IMR-90 (cell line): Measurements from ENCODE around the gene SHISA2. TPM values are rescaled to one million over a fixed set of nuclear protein-coding genes. Genes with fewer than 3 reads are reported as not detected.

Source experiments
- ATAC-seq: fragments of 200-7000 bp; cut with Tn5 transposase; 2 replicates; pipeline ENCODE4 v1.9.1; 2020; ENCODE audit warnings: low read depth, mild to moderate bottlenecking, moderate library complexity
- BruUV-seq: library from RNA; stranded (reverse); fragments of 400-500 nt; replicated peaks from 2 replicates; lab custom pipeline; 2021; lab: Mats Ljungman, UMichigan
- CTCF ChIA-PET: fragments of 300-600 bp; formaldehyde crosslinking; extraction: SDS; loops from one replicate; lab custom pipeline; 2021; ENCODE audit warnings: antibody characterized with exemption; lab: Yijun Ruan, JAX
- POLR2A ChIA-PET: fragments of 300-600 bp; sonication (Branson Sonifier 250); formaldehyde crosslinking; loops from one replicate; lab custom pipeline; 2022; ENCODE audit warnings: antibody characterized with exemption; ENCODE audit not compliant: unreplicated experiment; lab: Charles Lee
- DNase-seq: peaks from one replicate; pipeline ENCODE4 v3.0.0; 2013
- H2AFZ ChIP-seq: replicated peaks from 2 replicates; pipeline ENCODE3; 2013; ENCODE audit warnings: low read length, mild to moderate bottlenecking; ENCODE audit not compliant: poor library complexity
- H2AK5ac ChIP-seq: 2 replicates; pipeline ENCODE4 v1.6.1; 2013; ENCODE audit warnings: low read depth, low read length, inconsistent platforms
- H2AK9ac ChIP-seq: replicated peaks from 2 replicates; pipeline ENCODE3; 2013; ENCODE audit warnings: mild to moderate bottlenecking, low read depth, low read length, moderate library complexity; ENCODE audit not compliant: poor library complexity
- H2BK120ac ChIP-seq: 2 replicates; pipeline ENCODE4 v1.6.1; 2013; ENCODE audit warnings: low read depth, low read length, inconsistent platforms
- H2BK15ac ChIP-seq: 3 replicates; pipeline ENCODE4 v1.6.1; 2013; ENCODE audit warnings: low read depth, low read length, inconsistent platforms
- H2BK20ac ChIP-seq: 2 replicates; pipeline ENCODE4 v1.6.1; 2013; ENCODE audit warnings: low read depth, mild to moderate bottlenecking, inconsistent platforms, low read length, moderate library complexity
- H2BK5ac ChIP-seq: 2 replicates; pipeline ENCODE4 v1.6.1; 2013; ENCODE audit warnings: mild to moderate bottlenecking, low read depth, low read length, inconsistent platforms; ENCODE audit not compliant: poor library complexity, severe bottlenecking
- H3K14ac ChIP-seq: replicated peaks from 2 replicates; pipeline ENCODE4 v1.6.1; 2013; ENCODE audit warnings: low read depth, low read length, inconsistent platforms
- H3K18ac ChIP-seq: 2 replicates; pipeline ENCODE4 v1.6.1; 2013; ENCODE audit warnings: low read depth, low read length, control low read depth
- H3K23ac ChIP-seq: 2 replicates; pipeline ENCODE4 v1.6.1; 2013; ENCODE audit warnings: low read depth, low read length, inconsistent platforms
- H3K27ac ChIP-seq: 2 replicates; pipeline ENCODE4 v1.5.1; 2013; ENCODE audit warnings: mild to moderate bottlenecking, control low read depth, low read length; ENCODE audit not compliant: insufficient read depth
- H3K27me3 ChIP-seq: 2 replicates; pipeline ENCODE4 v1.6.1; 2013; ENCODE audit warnings: low read length; ENCODE audit not compliant: control insufficient read depth, insufficient read depth
- H3K36me3 ChIP-seq: 2 replicates; pipeline ENCODE4 v1.6.1; 2013; ENCODE audit warnings: low read length, mixed read lengths; ENCODE audit not compliant: control insufficient read depth, insufficient read depth
- H3K4ac ChIP-seq: 2 replicates; pipeline ENCODE4 v1.6.1; 2013; ENCODE audit warnings: low read depth, low read length, inconsistent platforms
- H3K4me1 ChIP-seq: 2 replicates; pipeline ENCODE4 v1.6.1; 2013; ENCODE audit warnings: low read length, mixed read lengths; ENCODE audit not compliant: control insufficient read depth, insufficient read depth
- H3K4me2 ChIP-seq: 2 replicates; pipeline ENCODE4 v1.6.1; 2013; ENCODE audit warnings: low read depth, mild to moderate bottlenecking, control low read depth, low read length, moderate library complexity
- H3K4me3 ChIP-seq: 2 replicates; pipeline ENCODE4 v1.5.1; 2013; ENCODE audit warnings: low read depth, mild to moderate bottlenecking, control low read depth, low read length, moderate library complexity; ENCODE audit not compliant: insufficient read depth
- H3K56ac ChIP-seq: 2 replicates; pipeline ENCODE4 v1.6.1; 2013; ENCODE audit warnings: low read length, inconsistent platforms; ENCODE audit not compliant: insufficient read depth; ENCODE audit errors: extremely low read depth
- H3K79me1 ChIP-seq, 2 experiments: 2 replicates each; pipeline ENCODE4 v1.6.1; 2013; ENCODE audit warnings: low read length in 2 of 2, inconsistent platforms in 1 of 2, low read depth in 1 of 2
- H3K9ac ChIP-seq: 2 replicates; pipeline ENCODE4 v1.6.1; 2013; ENCODE audit warnings: low read depth, low read length, control low read depth
- H3K9me1 ChIP-seq: 2 replicates; pipeline ENCODE4 v1.6.1; 2013; ENCODE audit warnings: low read length, inconsistent platforms; ENCODE audit not compliant: insufficient read depth
- H3K9me3 ChIP-seq: 2 replicates; pipeline ENCODE4 v1.6.1; 2013; ENCODE audit warnings: low read length; ENCODE audit not compliant: control insufficient read depth, insufficient read depth
- H4K20me1 ChIP-seq: 2 replicates; pipeline ENCODE4 v1.6.1; 2013; ENCODE audit warnings: low read length, inconsistent platforms; ENCODE audit not compliant: insufficient read depth
- H4K5ac ChIP-seq: 2 replicates; pipeline ENCODE4 v1.6.1; 2013; ENCODE audit warnings: mild to moderate bottlenecking, low read depth, low read length, control low read depth
- H4K8ac ChIP-seq, 2 experiments: 2 replicates each; pipeline ENCODE4 v1.6.1; 2013; ENCODE audit warnings: low read depth in 2 of 2, low read length in 2 of 2, control low read depth in 1 of 2, inconsistent platforms in 1 of 2
- H4K91ac ChIP-seq: 2 replicates; pipeline ENCODE4 v1.6.1; 2013; ENCODE audit warnings: low read depth, low read length, inconsistent platforms; ENCODE audit not compliant: insufficient read depth
- MAFK ChIP-seq: IDR thresholded peaks from 2 replicates; pipeline ENCODE4 v1.6.1; 2012; ENCODE audit warnings: low read depth, low read length, improper control_type of control experiment
- WGBS, 2 experiments: methylation state at CpG; one replicate each; pipeline versions ENCODE4 v1.1.5 to v1.1.7; 2013; ENCODE audit warnings: missing lambda C conversion rate in 2 of 2; ENCODE audit not compliant: insufficient read length in 1 of 2; ENCODE audit errors: extremely low coverage in 2 of 2; 5-methylcytosine and 5-hydroxymethylcytosine counted together
- dilution Hi-C: fragments of 300-500 bp; cut with HindIII; formaldehyde crosslinking; loops from one replicate; pipeline ENCODE4 v1.14.3; 2018; ENCODE audit warnings: low sequenced_read_pairs; ENCODE audit not compliant: unreplicated experiment
- in situ Hi-C: fragments of 300-500 bp; cut with MboI; formaldehyde crosslinking; loops from 3 replicates; pipeline ENCODE4 v1.14.3; 2019; ENCODE audit warnings: low sequenced_read_pairs, inconsistent platforms, mixed read lengths
- intact Hi-C: fragments of 100-400 bp; cut with micrococcal nuclease; formaldehyde crosslinking; loops from 2 replicates; pipeline ENCODE4 v1.10.0; 2022
- polyA plus RNA-seq, 3 experiments: library from polyadenylated mRNA; depleted of rRNA; stranded (reverse); fragments of >200 nt; gene quantifications; 2 replicates each; pipeline ENCODE4 v1.2.3, GENCODE V29; 2012; ENCODE audit warnings: low replicate concordance in 1 of 3
- total RNA-seq: library from RNA; depleted of rRNA; stranded (reverse); fragments of >200 nt; gene quantifications from 2 replicates; pipeline ENCODE4 v1.2.3, GENCODE V29; 2012
- TF ChIP-seq, protein P1 (sequence below): conservative IDR thresholded peaks from 2 replicates; pipeline ENCODE4 v1.5.1; 2012; ENCODE audit warnings: mild to moderate bottlenecking, low read depth, low read length, improper control_type of control experiment

SHISA2 gene
- total and polyA plus RNA-seq, 2 of the 4 experiments (the other 2 are of a cell fraction), result not detected

DNA sequence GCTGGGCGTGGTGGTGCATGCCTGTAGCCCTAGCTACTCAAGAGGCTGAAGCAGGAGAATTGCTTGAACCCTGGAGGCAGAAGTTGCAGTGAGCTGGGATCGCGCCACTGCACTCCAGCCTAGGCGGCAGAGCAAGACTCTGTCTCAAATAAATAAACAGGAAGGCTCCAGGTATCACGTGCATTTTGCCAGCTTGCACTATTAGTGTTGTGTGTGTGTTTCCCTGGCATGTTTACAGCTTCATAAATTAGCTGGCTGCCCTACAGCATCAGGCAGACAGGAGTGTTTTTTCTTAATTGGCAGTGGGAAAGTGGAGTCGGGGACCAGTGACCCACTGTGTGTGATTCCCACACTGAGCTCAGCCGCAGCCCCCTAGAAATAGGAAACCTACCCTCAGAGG, 32.6 kb downstream of the SHISA2 start:
- DNase-seq (no peak), ATAC-seq (no peak)
- Histone ChIP-seq H3K14ac (no peak overlapping the region; the same call in 1 of the 2 replicates), H2AFZ (peak overlapping the region; percentile 8), H3K56ac (no peak overlapping the region), H4K8ac (no peak overlapping the region), H3K4me1 (no peaks in the 10 kb centered on the region), H4K5ac (no peak overlapping the region), H3K27ac (no peak overlapping the region), H2BK15ac (no peak overlapping the region), H3K79me1 (no peaks in the 10 kb centered on the region), H3K4me2 (no peak overlapping the region), H3K4ac (no peak overlapping the region), H2BK120ac (no peak overlapping the region), H2AK9ac (no peak overlapping the region), H3K36me3 (no peaks in the 10 kb centered on the region), H4K91ac (no peak overlapping the region), H3K9me1 (0 out of 2 replicates have a peak, but pooled peaks cover 3% of the 10 kb centered on the region), H3K27me3 (no peaks in the 10 kb centered on the region), H3K9me3 (no peaks in the 10 kb centered on the region), H3K18ac (no peak overlapping the region), H3K23ac (no peak overlapping the region), H4K20me1 (no peaks in the 10 kb centered on the region), H2BK20ac (no peak overlapping the region), H3K9ac (no peak overlapping the region), H3K4me3 (no peak overlapping the region), H2BK5ac (no peak overlapping the region), H2AK5ac (no peak overlapping the region; the same call in 1 of the 2 replicates)
- dilution Hi-C loops, result no loop called here
- POLR2A ChIA-PET, result interaction anchor here (0.6 kb wide), 1 partner anchor 301 kb away, joined by 3 read pairs; no protein-coding TSS in a partner anchor
- CTCF ChIA-PET, result no interaction called here
- TF ChIP-seq, protein P1, sequence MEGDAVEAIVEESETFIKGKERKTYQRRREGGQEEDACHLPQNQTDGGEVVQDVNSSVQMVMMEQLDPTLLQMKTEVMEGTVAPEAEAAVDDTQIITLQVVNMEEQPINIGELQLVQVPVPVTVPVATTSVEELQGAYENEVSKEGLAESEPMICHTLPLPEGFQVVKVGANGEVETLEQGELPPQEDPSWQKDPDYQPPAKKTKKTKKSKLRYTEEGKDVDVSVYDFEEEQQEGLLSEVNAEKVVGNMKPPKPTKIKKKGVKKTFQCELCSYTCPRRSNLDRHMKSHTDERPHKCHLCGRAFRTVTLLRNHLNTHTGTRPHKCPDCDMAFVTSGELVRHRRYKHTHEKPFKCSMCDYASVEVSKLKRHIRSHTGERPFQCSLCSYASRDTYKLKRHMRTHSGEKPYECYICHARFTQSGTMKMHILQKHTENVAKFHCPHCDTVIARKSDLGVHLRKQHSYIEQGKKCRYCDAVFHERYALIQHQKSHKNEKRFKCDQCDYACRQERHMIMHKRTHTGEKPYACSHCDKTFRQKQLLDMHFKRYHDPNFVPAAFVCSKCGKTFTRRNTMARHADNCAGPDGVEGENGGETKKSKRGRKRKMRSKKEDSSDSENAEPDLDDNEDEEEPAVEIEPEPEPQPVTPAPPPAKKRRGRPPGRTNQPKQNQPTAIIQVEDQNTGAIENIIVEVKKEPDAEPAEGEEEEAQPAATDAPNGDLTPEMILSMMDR, result no peak
- 0 out of 2 replicates have a peak, but pooled peaks have one; percentile 5 for TF ChIP-seq MAFK
- in situ Hi-C loops, result no loop called here
- 53% methylated on average over 2 of the region's 7 CpGs; no CpG with 5 or more reads in 1 of the 2 experiments for WGBS, 2 experiments
- no TSS peak for BruUV-seq
- intact Hi-C loops, result no loop called here
